Fibroblast of villous mesenchyme (primary cell): Measurements from ENCODE around the gene RNF8. TPM values are rescaled to one million over a fixed set of nuclear protein-coding genes. Genes with fewer than 3 reads are reported as not detected.
"Not testable (repeated sequence)": the region's sequence is repeated elsewhere in the genome, so short reads cannot be mapped to it uniquely, and the experiment has no call there.

ENCODE experiments used
- DNase-seq: peaks from one replicate; pipeline ENCODE4 v3.0.0-alpha.2; 2010; ENCODE audit warnings: low read depth
- H3K4me3 ChIP-seq: 2 replicates; pipeline ENCODE4 v1.5.1; 2011; ENCODE audit warnings: low read depth, mild to moderate bottlenecking, low read length
- total RNA-seq: library from RNA; depleted of rRNA; stranded (reverse); fragments of >200 nt; gene quantifications from 2 replicates; pipeline ENCODE4 v1.2.3, GENCODE V29; 2012
- TF ChIP-seq, protein P1 (sequence below): IDR thresholded peaks from 2 replicates; pipeline ENCODE4 v1.5.1; 2012; ENCODE audit warnings: low read depth, mild to moderate bottlenecking, low read length; ENCODE audit not compliant: insufficient read depth

Gene RNF8
- total RNA-seq, 1 donor = 22.5 TPM

DNA sequence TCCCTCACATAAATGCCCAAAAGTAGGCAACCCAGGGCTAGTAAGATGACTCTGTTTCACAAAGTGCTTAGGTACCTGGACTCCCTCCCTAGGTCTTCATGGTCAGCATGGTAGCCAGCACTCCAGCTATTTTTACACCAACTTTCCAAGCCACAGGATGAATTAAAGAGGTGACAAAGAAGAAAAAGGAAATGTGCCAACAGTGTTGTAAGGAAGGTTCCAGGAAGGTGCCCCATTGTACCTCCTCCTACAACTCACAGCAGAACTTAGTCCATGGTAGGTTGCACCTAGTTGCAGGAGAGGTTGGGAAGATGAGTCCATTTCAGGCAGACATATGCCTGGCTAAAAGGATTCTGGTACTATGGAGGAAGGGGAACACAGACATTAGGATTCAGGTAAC lies 19.7 kb upstream of the RNF8 start:
- TF ChIP-seq, protein P1, sequence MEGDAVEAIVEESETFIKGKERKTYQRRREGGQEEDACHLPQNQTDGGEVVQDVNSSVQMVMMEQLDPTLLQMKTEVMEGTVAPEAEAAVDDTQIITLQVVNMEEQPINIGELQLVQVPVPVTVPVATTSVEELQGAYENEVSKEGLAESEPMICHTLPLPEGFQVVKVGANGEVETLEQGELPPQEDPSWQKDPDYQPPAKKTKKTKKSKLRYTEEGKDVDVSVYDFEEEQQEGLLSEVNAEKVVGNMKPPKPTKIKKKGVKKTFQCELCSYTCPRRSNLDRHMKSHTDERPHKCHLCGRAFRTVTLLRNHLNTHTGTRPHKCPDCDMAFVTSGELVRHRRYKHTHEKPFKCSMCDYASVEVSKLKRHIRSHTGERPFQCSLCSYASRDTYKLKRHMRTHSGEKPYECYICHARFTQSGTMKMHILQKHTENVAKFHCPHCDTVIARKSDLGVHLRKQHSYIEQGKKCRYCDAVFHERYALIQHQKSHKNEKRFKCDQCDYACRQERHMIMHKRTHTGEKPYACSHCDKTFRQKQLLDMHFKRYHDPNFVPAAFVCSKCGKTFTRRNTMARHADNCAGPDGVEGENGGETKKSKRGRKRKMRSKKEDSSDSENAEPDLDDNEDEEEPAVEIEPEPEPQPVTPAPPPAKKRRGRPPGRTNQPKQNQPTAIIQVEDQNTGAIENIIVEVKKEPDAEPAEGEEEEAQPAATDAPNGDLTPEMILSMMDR = no peak
- H3K4me3 ChIP-seq = no peak overlapping the region
- DNase-seq = no peak

DNA sequence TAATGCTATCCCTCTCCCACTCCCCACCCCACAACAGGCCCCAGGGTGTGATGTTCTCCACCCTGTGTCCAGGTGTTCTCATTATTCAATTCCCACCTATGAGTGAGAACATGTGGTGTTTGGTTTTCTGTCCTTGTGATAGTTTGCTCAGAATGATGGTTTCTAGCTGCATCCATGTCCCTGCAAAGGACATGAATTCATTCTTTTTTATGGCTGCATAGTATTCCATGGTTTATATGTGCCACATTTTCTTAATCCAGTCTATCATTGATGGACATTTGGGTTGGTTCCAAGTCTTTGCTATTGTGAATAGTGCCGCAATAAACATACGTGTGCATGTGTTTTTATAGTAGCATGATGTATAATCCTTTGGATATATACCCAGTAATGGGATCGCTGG lies 15.5 kb upstream of the RNF8 start:
- not testable (repeated sequence) for H3K4me3 ChIP-seq, DNase-seq

DNA sequence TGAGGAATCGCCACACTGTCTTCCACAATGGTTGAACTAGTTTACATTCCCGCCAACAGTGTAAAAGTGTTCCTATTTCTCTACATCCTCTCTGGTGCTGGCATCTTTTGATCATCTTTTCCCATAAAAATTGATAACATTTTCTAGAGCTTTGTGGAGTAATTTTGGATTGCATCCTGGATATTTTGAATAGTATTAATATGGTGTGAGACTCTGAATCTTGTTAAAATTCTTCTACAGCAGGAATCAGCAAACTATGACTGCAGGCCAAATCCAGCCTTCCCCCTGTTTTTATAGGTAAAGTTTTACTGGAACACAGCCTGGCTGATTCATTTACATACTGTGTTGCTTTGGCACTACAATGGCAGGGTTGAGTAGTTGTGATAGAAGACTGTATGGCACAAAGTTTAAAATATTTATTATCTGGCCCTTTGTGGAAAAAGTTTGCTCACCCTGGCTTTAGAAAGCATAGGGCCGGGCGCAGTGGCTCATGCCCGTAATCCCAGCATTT lies 15.0 kb upstream of the RNF8 start:
- no peak for DNase-seq
- TF ChIP-seq, protein P1 = no peak
- no peak overlapping the region for H3K4me3 ChIP-seq

DNA sequence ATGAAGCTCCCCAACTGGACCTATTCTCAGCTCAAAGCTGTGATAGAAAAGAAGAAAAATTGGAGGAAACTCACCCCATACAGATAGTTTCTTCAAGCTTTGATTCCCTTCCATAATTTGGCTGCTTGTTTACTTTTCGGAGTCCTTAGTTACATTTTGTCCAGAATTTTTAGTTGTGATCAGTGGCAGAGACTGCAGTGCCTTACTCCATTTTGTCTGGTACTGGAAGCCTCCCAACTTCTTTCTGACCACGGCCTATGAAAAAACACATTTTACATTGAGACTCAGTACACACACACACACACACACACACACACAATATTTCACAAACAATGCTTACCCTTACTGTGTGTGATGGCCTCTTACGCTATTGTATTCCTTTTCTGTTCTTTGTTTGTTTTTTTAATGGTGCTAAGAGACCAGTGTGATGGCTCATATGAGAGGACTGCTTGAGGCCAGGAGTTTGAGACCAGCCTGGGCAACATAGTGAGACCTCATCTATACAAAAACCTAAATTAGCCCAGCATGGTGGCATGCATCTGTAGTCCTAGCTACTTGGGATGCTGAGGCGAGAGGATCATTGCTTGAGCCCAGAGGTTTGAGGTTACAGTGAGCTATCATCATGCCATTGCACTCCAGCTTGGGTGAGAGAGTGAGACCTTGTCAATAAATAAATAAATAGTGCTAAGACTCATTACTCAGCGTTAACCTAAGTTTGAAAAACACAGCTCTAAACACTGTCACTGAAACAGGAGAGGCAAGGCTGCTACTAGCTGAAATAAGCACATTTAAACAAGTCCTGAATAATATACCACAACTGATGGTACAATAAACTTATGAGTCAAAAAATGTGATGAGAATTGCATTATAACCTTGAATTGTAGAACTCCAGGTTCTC lies 13.8 kb upstream of the RNF8 start:
- H3K4me3 ChIP-seq = no peak overlapping the region
- DNase-seq = no peak
- TF ChIP-seq, protein P1 = no peak

DNA sequence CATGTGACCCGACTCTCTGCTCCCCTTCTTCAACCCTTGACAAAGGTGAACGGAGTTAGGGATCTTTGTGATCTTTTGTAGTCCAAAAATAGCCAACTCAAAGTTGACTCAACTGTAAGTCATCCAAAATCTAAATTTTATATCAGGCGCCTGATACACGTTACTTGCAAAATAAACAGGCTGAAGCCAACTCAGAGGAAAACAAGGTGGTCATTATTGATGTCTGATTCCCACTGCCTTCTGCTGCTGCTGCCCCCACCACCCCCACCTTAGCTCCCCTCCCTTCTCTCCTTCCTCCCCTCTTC lies 13.2 kb upstream of the RNF8 start:
- TF ChIP-seq, protein P1 = no peak
- no peak overlapping the region for H3K4me3 ChIP-seq
- DNase-seq = no peak

DNA sequence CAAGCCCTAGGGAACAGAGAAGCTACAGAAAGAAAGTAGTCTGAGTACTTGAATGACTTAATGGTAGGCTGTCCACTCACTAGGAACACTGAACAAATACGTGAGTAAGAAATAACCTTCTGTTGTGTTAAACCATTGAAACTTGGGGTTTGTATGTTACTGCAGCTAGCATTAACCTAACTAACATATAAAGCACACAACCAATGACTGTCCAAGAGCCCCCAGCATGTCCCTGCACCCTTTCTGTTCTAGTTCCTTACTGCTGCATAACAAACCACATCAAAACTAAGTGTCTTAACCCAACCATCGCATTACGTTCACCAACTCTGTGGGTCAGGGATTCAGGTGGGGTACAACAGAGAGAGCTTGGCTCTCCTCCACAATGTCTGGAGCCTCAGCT lies 10.5 kb upstream of the RNF8 start:
- H3K4me3 ChIP-seq = no peak overlapping the region
- TF ChIP-seq, protein P1 = no peak
- no peak for DNase-seq

DNA sequence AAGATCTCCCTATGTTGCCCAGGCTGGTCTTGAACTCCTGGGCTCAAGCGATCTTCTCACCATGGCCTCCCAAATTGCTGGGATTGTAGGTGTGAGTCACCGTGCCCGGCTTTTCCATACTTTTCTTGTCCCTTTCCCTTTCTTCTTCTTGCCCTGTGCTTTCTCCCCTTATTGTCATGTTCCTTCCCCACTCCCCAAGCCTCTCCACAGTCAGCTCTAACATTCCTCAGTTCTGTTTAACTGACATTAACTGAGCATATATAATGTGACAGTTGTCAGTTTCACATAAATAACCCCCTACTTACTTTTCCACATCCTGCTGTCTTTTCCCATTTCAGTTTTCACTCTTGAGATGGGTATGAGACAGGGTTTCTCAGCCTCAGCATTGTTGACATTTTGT lies 9.5 kb upstream of the RNF8 start:
- TF ChIP-seq, protein P1 = no peak
- DNase-seq = no peak
- H3K4me3 ChIP-seq = no peak overlapping the region

DNA sequence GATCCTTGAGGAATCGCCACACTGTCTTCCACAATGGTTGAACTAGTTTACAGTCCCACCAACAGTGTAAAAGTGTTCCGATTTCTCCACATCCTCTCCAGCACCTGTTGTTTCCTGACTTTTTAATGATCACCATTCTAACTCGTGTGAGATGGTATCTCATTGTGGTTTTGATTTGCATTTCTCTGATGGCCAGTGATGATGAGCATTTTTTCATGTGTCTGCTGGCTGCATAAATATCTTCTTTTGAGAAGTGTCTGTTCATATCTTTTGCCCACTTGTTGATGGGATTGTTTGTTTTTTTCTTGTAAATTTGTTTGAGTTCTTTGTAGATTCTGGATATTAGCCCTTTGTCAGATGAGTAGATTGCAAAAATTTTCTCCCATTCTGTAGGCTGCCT lies 8.0 kb upstream of the RNF8 start:
- not testable (repeated sequence) for DNase-seq, H3K4me3 ChIP-seq
